ENCODE data around the gene RTKN2. TPM values are rescaled to one million over a fixed set of nuclear protein-coding genes. Genes with fewer than 3 reads are reported as not detected.

Gene RTKN2
- polyA plus RNA-seq, 3 donors, result 0.07 to 0.08 TPM; not detected in 1

- no peak overlapping the region for H3K4me3 Mint-ChIP-seq
- H3K79me2 ChIP-seq (ENCODE audit: insufficient read depth, low read length), result no peaks in the 10 kb centered on the region
- H4K20me1 ChIP-seq (ENCODE audit: insufficient read depth, low read length), result no peaks in the 10 kb centered on the region
- peaks cover 0 to 2% (median 0%) of the 10 kb centered on the region in 7 donors for H3K9me3 Mint-ChIP-seq
- TF ChIP-seq, protein P1, sequence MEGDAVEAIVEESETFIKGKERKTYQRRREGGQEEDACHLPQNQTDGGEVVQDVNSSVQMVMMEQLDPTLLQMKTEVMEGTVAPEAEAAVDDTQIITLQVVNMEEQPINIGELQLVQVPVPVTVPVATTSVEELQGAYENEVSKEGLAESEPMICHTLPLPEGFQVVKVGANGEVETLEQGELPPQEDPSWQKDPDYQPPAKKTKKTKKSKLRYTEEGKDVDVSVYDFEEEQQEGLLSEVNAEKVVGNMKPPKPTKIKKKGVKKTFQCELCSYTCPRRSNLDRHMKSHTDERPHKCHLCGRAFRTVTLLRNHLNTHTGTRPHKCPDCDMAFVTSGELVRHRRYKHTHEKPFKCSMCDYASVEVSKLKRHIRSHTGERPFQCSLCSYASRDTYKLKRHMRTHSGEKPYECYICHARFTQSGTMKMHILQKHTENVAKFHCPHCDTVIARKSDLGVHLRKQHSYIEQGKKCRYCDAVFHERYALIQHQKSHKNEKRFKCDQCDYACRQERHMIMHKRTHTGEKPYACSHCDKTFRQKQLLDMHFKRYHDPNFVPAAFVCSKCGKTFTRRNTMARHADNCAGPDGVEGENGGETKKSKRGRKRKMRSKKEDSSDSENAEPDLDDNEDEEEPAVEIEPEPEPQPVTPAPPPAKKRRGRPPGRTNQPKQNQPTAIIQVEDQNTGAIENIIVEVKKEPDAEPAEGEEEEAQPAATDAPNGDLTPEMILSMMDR (IDR thresholded peaks at IDR 0.05), result no peak
- H3K36me3 ChIP-seq (replicated peaks in 1 of 2; ENCODE audit: control insufficient read depth in 1 of 2, insufficient read depth in 2 of 2, low read length in 2 of 2), result no peaks in the 10 kb centered on the region
- peaks cover 14 to 19% of the 10 kb centered on the region in 2 donors for H3K4me1 ChIP-seq (ENCODE audit: control insufficient read depth in 1 of 2, insufficient read depth in 2 of 2, low read length in 2 of 2)
- H3K4me2 ChIP-seq (replicated peaks; ENCODE audit: extremely low read depth, low read length, poor library complexity, severe bottlenecking), result no peak overlapping the region
- H3K27me3 Mint-ChIP-seq (ENCODE audit: low read depth in 3 of 3), result peaks cover 0 to 1% (median 1%) of the 10 kb centered on the region in 3 donors
- no peak overlapping the region for H3K27ac ChIP-seq (ENCODE audit: low read depth in 1 of 2, low read length in 2 of 2)
- H3K9ac ChIP-seq (ENCODE audit: insufficient read depth, low read length, poor library complexity, severe bottlenecking), result no peak overlapping the region
- no peaks in the 10 kb centered on the region for H3K9me3 ChIP-seq (replicated peaks in 1 of 2; ENCODE audit: control insufficient read depth in 1 of 2, insufficient read depth in 1 of 2, low read length in 2 of 2)
- H3K27ac Mint-ChIP-seq, result no peak overlapping the region
- no peaks in the 10 kb centered on the region for H3K27me3 ChIP-seq (ENCODE audit: control insufficient read depth in 2 of 2, insufficient read depth in 2 of 2, low read length in 2 of 2)
- peaks cover 25% of the 10 kb centered on the region for H3K4me1 Mint-ChIP-seq
- WGBS (ENCODE audit: insufficient coverage), result no CpG with 5 or more reads among the region's 4 CpGs
- intact Hi-C loops (cut with micrococcal nuclease), result loop anchor here in 1 of 2 donors (10.0 kb wide), 1 partner anchor 82 kb away; no protein-coding TSS in a partner anchor
- no peak overlapping the region for H3K4me3 ChIP-seq (replicated peaks in 1 of 3; ENCODE audit: low read depth in 2 of 3, low read length in 3 of 3)
- H3K36me3 Mint-ChIP-seq, result no peaks in the 10 kb centered on the region
- no peak for DNase-seq
- H2AFZ ChIP-seq (ENCODE audit: insufficient read depth, low read depth, low read length, poor library complexity, severe bottlenecking), result no peak overlapping the region
Observed at GRCh38 chr10:62162261-62162981, 106.2 kb downstream of the RTKN2 start.

DNA sequence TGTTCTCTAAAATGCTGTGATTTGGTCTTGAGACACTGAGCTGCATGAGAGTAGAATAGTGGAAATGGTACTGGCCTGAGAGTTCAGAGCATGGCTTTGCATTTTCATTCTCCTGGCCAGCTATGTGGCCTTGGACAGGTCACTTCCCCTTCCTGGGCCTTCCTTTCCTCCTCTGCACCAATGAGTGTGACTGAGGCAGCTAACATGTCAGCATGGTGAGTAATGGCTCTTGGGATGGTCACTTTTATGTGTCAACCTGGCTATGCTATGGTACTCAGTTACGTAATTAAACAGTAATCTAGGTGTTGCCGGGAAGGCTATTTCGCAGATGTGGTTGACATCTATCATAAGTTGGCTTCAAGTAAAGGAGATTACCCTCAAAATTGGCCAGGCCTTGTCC, 109.3 kb downstream of the RTKN2 start:
- H3K27ac ChIP-seq (ENCODE audit: low read depth in 1 of 2, low read length in 2 of 2), result no peak overlapping the region
- no CpG with 5 or more reads among the region's 3 CpGs for WGBS (ENCODE audit: insufficient coverage)
- H3K79me2 ChIP-seq (ENCODE audit: insufficient read depth, low read length), result no peaks in the 10 kb centered on the region
- DNase-seq, result peak; percentile 13 to 62 (median 13)
- Mint-ChIP-seq H3K27ac (no peak overlapping the region), H3K9me3 (no peaks in the 10 kb centered on the region), H3K27me3 (ENCODE audit: low read depth in 3 of 3) (peaks cover 0 to 1% (median 1%) of the 10 kb centered on the region in 3 donors), H3K4me1 (peaks cover 14% of the 10 kb centered on the region), H3K4me3 (no peak overlapping the region), H3K36me3 (no peaks in the 10 kb centered on the region)
- H3K4me3 ChIP-seq (replicated peaks in 1 of 3; ENCODE audit: low read depth in 2 of 3, low read length in 3 of 3), result no peak overlapping the region
- H3K9ac ChIP-seq (ENCODE audit: insufficient read depth, low read length, poor library complexity, severe bottlenecking), result no peak overlapping the region
- no peak overlapping the region for H3K4me2 ChIP-seq (replicated peaks; ENCODE audit: extremely low read depth, low read length, poor library complexity, severe bottlenecking)
- H2AFZ ChIP-seq (ENCODE audit: insufficient read depth, low read depth, low read length, poor library complexity, severe bottlenecking), result no peak overlapping the region
- TF ChIP-seq, protein P1 (IDR thresholded peaks at IDR 0.05), result no peak
- intact Hi-C loops (cut with micrococcal nuclease), result loop anchor here in 1 of 2 donors (10.0 kb wide), 2 partner anchors 115 to 255 kb away; partner anchors contain the start of gene ARID5B
- H3K9me3 ChIP-seq (replicated peaks in 1 of 2; ENCODE audit: control insufficient read depth in 1 of 2, insufficient read depth in 1 of 2, low read length in 2 of 2), result no peaks in the 10 kb centered on the region
- no peaks in the 10 kb centered on the region for H3K4me1 ChIP-seq (ENCODE audit: control insufficient read depth in 1 of 2, insufficient read depth in 2 of 2, low read length in 2 of 2)
- no peaks in the 10 kb centered on the region for H4K20me1 ChIP-seq (ENCODE audit: insufficient read depth, low read length)
- H3K27me3 ChIP-seq (ENCODE audit: control insufficient read depth in 2 of 2, insufficient read depth in 2 of 2, low read length in 2 of 2), result no peaks in the 10 kb centered on the region
- H3K36me3 ChIP-seq (replicated peaks in 1 of 2; ENCODE audit: control insufficient read depth in 1 of 2, insufficient read depth in 2 of 2, low read length in 2 of 2), result no peaks in the 10 kb centered on the region

All from CD14-positive monocyte (primary cell).